GM18508 (cell line): Measurements from ENCODE around the gene MYO1C.
"Not testable (repeated sequence)": the region's sequence is repeated elsewhere in the genome, so short reads cannot be mapped to it uniquely, and the experiment has no call there.

ENCODE experiments used
- ATAC-seq: cut with Tn5 transposase; IDR thresholded peaks from one replicate; pipeline ENCODE4 v1.9.1; 2021; ENCODE audit warnings: moderate number of reproducible peaks; ENCODE audit not compliant: insufficient read depth, unreplicated experiment

Gene MYO1C

GRCh38 chr17:1492249-1493206, at the start of gene MYO1C:
TSS of gene MYO1C (minus strand) at chr17:1492686. CDS start at chr17:1492487, 199 bp downstream.
- ATAC-seq: no peak

- no peak for ATAC-seq
These were observed 49.0 kb upstream of the MYO1C start for GRCh38 chr17:1541367-1541904.

- no peak for ATAC-seq
These were observed 47.3 kb upstream of the MYO1C start for GRCh38 chr17:1539811-1540210.

GRCh38 chr17:1535737-1536136, 43.3 kb upstream of the MYO1C start:
- no peak for ATAC-seq

- no peak for ATAC-seq
These were observed 41.3 kb upstream of the MYO1C start for GRCh38 chr17:1533661-1534325.

GRCh38 chr17:1532836-1533602, 40.5 kb upstream of the MYO1C start:
- no peak for ATAC-seq

- ATAC-seq: no peak
These were observed 37.4 kb upstream of the MYO1C start for GRCh38 chr17:1529863-1530262.

GRCh38 chr17:1526876-1527275, 34.4 kb upstream of the MYO1C start:
- ATAC-seq: not testable (repeated sequence)

- ATAC-seq: no peak
These were observed 30.1 kb upstream of the MYO1C start for GRCh38 chr17:1522626-1523025.

GRCh38 chr17:1521086-1521640, 28.7 kb upstream of the MYO1C start:
- no peak for ATAC-seq

GRCh38 chr17:1519678-1520077, 27.2 kb upstream of the MYO1C start:
- no peak for ATAC-seq

- no peak for ATAC-seq
These were observed 25.9 kb upstream of the MYO1C start for GRCh38 chr17:1518410-1518809.

GRCh38 chr17:1516388-1517161, 24.1 kb upstream of the MYO1C start, which contains the start of gene INPP5K:
TSS of gene INPP5K (minus strand) at chr17:1516612. CDS start at chr17:1516499, 113 bp downstream.
- peak; percentile 56 for ATAC-seq

- ATAC-seq: peak; percentile 19
These were observed 23.3 kb upstream of the MYO1C start for GRCh38 chr17:1515640-1516387.

GRCh38 chr17:1512351-1512750, 19.9 kb upstream of the MYO1C start:
- no peak for ATAC-seq

GRCh38 chr17:1511756-1512321, 19.4 kb upstream of the MYO1C start:
- ATAC-seq: no peak

- ATAC-seq: no peak
These were observed 18.8 kb upstream of the MYO1C start for GRCh38 chr17:1511290-1511689.

GRCh38 chr17:1509290-1509881, 16.9 kb upstream of the MYO1C start:
- ATAC-seq: no peak
